HG03354 (cell line): Measurements from ENCODE around the gene MPHOSPH9.
"Not testable (repeated sequence)": the region's sequence is repeated elsewhere in the genome, so short reads cannot be mapped to it uniquely, and the experiment has no call there.

ENCODE experiments used
- ATAC-seq: cut with Tn5 transposase; IDR thresholded peaks from one replicate; pipeline ENCODE4 v1.9.1; 2021; ENCODE audit warnings: mild to moderate bottlenecking; ENCODE audit not compliant: unreplicated experiment, poor library complexity, severe bottlenecking

MPHOSPH9 gene

DNA sequence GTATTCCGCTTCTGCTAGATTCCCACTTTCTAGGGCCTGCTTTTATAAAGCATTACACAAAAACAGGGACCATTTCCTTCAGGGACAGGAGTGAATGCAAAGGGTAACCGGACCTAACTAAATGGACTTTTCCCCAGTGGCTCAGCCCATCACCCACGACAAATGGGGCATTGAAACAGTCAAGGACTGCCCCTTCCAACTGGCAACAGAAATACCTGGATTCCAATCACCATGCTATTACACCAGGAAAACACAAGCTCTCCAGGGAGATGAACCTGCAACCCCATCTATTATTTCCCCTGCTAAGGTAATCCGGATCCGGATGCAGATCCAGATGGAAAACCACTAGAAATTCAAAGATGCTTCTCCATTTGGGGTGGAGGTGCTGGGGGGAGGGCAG is 1.0 kb downstream of the MPHOSPH9 start:
- no peak for ATAC-seq

DNA sequence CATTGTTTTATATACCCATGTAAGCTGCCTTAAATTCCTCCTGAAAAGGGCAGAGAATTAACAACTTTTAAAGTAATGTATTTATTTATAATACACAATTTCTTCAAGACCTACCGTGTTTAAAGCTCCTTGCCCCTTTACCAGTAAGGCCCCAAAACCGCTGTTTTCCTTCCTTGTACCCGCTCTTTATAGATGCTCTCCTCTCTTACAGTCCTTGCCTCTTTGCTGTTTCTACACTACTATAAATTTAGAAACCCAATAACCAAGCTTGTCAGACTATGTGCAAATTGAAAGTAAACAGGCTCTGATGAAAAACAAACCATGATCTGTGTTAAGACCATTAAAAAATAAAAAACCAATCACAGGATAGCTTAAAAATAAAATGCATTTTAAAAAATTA is 3.9 kb downstream of the MPHOSPH9 start:
- ATAC-seq, result no peak

DNA sequence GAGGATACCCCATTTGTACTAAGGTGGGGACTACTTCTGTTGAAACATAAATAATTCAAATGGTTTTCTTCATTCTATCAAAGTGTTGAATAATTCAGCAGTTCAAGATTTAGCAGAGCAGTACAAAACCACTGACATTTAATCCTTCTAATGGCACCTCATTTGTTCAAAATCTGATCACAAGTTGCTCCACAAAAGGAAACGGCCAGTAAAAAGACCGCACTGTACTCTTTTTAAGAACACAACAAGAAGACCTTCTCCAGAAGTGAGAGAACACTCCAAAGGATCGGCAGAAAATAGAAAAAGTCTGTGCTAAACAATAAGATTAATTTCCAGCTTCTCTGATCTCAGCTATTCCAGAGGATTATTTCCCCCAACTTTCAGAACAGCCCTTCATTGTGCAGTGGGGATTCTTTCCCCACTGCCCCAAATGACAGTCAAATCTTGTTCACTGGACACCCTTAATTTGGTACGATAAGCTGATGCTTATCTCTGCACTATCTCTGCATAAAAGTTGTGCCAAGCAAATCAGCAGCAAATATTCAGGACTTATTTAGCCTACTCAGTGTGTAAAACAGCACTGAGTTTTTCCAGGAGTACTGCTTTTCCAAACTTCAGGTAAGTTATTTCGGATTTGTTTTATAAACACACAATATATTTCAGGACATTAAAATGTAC is 5.2 kb downstream of the MPHOSPH9 start:
- ATAC-seq, result no peak

DNA sequence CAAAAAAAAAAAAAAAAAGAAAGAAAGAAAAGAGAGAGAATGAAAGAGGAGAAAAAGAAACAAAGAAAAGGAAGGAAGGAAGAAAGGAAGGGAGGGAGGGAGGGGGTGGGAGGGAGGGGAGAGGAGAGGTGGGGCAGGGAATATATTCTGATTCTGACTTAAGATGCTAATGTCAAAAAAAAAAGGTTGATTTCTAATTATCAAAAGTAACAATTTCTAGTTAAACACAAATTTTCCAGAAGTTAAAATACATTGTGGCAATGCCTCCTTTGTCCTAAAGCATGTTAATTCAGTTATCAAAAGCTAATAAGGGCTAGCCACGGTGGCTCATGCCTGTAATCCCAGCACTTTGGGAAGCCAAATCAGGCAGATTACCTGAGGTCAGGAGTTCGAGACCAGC is 7.5 kb downstream of the MPHOSPH9 start:
- ATAC-seq, result no peak

DNA sequence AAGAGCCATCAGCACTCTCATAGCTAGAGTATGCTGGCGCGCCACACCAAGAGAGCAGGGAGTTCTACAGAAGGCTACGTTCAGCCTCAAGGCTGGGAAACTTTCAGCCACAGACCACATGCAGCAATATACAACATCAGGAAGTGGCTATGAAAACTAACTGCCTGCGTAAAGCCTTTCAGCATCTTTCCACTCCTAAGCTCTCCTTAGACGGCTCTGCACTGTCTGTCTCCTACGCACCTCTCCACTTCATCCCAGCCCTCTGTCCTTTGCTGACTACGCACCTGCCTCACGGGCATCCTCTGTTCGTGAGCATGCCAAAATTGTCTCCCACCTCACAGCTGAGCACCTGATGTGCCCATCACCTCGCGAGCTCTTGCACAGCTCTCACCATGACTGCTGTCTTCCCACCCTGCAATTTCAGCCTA is 9.7 kb downstream of the MPHOSPH9 start:
- no peak for ATAC-seq

DNA sequence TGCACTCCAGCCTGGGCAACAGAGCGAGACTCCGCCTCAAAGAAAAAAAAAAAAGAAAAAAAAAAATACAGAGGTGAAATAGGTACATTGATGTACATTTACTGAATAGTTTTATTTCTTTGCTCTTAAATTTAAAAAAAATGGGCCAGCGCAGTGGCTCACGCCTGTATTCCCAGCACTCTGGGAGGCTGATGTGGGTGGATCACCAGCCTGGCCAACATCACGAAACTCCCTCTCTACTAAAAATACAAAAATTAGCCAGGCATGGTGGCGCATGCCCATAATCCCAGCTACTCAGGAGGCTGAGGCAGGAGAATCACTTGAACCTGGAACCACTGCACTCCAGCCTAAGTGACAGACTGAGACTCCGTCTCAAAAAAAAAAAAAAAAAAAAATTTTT is 25.1 kb downstream of the MPHOSPH9 start:
- not testable (repeated sequence) for ATAC-seq

DNA sequence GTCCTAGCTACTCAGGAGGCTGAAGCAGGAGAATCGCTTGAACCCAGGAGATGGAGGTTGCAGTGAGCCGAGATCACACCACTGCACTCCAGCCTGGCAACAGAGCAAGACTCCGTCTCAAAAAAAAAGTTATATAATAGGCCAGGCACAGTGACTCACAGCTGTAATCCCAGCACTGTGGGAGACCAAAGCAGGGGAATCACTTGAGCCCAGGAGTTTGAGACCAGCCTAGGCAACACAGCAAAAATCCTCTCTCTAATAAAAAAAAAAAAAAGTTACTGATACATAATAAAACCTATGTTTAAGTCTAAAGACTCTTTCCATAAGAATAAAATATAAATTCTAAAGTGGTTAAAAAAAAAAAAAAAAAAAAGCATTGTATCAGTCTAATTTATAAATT is 26.1 kb downstream of the MPHOSPH9 start:
- not testable (repeated sequence) for ATAC-seq

DNA sequence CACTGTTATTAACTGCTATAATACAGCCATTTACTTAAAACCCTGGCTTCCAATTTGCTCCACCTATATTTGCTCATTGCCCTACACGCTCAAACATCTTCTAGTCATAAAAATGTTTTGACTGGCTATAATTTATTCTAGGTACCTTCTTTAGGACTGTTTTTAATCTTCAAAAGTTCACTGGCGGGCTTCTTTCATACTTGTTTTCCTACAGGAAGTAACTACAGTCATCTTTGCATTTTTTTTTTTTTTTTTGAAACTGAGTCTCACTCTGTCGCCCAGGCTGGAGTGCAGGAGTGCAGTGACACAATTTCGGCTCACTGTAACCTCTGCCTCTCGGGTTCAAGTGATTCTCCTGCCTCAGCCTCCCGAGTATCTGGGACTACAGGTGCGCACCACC is 32.5 kb downstream of the MPHOSPH9 start:
- no peak for ATAC-seq

DNA sequence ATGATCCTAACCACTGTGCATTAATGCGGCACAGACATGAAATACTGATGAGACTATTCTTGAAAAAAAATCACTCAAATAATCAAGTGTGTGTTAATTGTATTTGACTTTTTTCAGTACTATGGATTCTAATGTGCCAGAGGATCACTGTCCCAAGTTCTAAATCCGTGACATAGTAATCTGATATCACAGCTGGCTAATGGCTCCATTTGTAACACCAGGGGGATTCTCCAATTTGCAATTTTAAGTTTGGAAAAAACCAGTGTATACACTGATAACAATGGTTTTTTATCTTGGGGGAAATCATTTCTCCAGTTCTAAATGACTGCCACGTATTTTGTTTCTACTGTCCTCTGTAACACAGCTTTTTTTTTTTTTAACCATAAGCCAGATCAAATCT is 33.0 kb downstream of the MPHOSPH9 start:
- ATAC-seq, result no peak

DNA sequence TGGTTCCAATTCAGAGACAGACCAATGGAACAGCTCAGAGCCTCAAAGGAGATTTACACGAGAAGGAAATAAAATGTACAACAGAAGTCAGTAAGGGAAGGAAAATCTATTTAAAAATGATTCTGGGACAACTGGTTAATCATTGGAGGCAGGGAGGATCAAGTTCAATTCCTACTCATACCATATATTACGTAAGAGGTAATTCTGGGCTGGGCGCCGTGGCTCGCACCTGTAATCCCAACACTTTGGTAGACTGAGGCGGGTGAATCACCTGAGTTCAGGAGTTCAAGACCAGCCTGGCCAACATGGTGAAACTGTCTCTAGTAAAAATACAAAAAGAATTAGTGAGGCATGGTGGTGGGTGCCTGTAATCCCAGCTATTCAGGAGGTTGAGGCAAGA is 45.3 kb downstream of the MPHOSPH9 start:
- ATAC-seq, result no peak

DNA sequence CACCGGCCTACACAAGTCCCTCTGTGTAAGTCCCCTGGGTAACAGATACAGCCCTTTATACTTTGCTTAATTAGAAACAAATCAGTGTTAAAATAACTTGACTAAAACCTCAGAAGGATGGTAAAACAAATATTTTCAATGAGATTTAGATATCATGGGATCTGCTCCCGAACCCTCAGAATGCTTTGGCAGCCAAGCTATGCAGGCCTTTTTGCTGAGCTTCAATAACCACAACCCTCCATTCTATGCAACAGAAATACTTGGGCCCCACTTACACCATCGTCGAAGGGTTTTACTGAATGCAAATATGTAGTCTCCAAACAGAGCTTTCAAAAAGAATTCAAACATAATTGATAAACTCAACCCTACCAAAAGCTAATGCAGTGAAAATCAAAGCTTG is 52.8 kb downstream of the MPHOSPH9 start:
- no peak for ATAC-seq

DNA sequence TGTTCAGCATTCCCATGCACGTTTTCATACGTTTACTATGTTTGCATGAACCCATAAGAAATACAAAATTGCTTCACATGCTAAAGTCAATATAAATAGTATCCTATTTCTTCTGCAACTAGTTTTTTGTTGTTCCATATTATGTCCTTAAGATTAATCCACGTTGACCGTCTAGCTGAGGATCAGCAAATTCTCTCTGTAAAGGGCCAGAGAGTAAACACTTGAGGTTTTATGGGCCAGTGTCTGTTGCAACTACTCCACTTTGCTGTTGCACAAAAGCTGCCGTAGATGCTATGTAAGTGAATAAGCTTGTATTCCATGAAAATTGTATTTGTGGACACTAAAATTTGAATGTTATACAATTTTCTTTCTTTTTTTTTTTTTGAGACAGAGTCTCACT is 61.0 kb downstream of the MPHOSPH9 start:
- ATAC-seq, result no peak

DNA sequence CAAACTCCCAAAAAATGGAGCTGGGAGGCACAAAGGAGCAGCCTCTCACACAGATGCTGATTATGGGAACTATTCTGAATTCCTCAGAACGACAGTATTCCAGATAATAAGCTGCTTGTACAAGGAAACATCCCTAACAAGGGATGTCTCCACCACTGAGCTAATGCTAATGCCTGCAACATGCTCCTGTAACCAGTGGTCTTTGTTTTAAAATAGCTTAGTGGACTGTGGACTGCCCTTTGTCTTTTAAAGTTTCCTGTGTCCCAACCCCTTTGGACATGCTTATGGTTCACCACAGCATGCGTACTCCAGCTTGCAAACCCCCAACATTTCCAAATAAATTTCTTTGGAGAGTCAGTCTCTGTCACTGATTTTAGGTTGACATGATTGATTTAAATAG is 65.6 kb downstream of the MPHOSPH9 start:
- no peak for ATAC-seq

DNA sequence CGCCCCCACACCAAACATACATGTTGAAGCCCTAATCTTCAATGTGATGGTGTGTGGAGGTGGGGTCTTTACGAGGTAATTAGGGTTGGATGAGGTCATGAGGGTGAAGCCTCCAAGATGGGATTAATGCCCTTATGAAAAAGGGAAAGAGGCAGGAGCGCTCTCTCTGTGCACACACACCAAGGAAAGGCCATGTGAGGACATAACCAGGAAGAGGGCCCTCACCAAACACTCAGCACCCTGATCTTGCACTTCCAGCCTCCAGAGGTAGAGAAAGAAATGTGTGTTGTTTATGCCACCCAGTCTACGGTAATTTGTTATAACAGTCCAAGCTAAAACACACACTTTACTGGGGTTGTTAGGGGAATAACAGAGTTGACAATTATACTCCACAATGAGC is 67.4 kb downstream of the MPHOSPH9 start:
- ATAC-seq, result no peak

DNA sequence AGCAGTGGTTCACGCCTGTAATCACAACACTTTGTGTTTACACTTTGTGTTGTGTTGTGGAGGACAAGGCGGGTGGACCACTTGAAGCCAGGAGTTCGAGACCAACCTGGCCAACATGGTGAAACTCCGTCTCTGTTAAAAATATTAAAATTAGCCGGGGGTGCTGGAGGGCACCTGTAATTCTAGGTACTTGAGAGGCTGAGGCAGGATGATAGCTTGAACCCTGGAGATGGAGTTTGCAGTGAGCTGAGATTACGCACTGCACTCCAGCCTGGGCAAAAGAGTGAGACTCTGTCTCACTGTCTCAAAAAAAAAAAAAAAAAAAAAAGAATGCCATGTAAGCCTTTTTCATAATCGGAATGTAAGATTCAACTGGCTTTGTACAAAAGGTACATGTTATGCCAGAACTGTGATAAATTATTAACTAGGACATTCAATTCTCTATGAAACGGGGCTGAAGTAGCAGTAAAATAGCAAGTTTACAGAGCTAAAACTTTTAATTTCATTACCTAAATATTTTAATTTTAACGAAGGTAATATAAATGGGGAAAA is 68.2 kb downstream of the MPHOSPH9 start:
- ATAC-seq, result no peak

DNA sequence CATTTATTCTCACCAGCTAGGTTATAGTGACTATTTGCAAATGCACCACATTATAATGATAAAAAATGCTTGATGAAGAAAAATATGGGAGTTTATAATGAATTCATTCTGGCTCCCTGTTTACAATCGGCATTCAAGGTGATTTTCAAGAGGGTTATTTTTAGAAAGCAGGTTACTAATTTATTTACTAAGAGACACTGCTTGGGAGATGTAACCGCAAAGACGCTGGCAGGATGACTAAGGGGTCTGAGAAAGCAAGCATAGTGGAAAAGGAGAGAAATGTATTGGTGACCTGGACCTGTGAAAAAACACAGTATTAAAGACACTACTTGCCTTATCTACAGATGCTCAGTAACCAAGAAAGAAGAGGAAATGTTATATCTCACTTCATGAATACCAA is 68.7 kb downstream of the MPHOSPH9 start:
- ATAC-seq, result no peak

DNA sequence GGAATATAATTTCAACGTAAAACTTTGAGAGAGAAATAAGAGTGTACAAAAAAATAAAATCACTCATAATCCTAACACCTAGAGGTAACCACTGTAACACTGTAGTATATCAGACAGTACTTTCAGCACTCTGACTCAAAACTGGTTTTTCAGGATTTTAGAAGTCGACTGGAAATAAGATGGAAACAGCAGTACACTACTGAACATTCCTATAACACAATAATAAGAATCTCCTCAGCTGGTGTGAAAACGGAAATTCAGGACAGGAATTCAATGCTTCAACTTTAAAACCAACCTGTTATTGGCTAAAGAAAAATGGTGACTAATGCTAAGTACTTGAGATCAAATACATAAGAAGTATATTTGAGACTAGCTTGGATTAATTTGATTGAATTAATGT is 69.7 kb downstream of the MPHOSPH9 start:
- ATAC-seq, result no peak

DNA sequence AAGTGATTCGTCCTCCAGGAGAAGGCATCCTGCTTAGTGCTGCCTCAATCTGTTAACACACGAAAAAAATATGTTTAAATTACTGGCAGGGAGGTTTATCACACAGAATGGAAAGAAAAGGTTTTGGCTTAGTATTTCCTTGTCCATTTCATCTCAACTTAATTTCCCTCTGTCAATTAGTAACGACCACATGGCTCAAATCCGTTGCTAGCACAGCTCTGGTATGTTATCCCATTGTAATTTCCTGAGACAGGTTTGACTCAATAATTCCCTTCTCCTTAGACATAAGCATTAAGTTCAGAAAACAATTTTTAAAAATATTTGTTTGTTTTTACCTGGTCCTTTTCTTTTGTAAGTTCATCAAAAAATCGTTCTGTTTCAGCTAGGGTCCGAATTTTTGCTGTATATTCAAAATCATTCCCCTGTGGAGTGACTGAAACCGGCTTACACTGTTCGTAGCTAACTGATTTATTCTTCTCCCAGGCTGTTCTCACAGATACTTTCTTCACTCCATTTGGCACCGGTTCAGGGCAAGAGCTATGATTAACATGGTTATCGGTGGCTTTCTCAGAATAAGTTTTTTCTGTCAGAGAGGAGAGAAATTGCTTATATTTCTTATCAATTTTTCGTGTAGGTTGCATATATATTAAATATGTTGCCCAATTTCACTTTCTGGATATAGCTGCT is 72.0 kb downstream of the MPHOSPH9 start:
- ATAC-seq, result no peak

DNA sequence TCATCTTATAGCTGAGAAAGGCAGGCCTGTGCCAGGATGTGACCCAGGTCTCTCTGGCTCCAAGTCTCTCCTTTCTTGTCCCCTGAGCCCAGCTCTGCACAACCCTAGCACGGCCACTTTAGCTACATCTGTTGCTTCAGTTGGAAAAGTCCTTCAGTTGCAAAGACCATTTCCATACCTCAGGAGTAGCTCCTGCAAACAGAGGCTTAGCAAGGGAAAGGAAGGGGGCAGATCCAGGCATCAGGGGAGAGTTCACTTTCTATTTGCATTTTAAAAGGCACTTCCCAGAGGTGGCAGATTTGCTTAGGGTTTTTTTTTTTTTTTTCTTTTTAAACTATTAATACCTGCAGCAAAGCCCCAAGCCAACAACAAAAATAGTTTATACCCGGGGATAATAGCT is 79.0 kb downstream of the MPHOSPH9 start:
- ATAC-seq, result no peak

DNA sequence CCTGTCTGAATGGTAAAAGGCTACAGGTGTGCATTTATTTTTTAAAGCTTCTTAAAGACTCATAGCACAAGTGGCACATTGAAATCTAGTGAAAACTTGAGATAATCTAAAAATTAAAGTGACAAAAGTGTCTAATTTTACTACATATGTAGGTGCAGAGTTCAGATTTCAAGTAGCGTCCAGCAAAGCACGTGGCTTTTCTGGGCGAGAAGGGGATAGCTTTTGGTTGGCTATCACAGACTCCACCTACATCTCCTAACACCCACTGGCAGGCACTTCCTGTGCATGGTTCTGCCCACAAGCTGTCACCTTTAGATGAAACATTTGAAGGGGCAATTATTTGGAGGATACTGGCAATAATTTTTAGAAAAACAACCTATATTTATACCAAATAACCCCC is 80.1 kb downstream of the MPHOSPH9 start:
- ATAC-seq, result no peak
